Measurements from ENCODE around the gene RAP1GAP. TPM values are rescaled to one million over a fixed set of nuclear protein-coding genes. Genes with fewer than 3 reads are reported as not detected.

The RAP1GAP gene
- polyA plus RNA-seq, 1 donor from 2014 or later: 9.8 TPM

DNA sequence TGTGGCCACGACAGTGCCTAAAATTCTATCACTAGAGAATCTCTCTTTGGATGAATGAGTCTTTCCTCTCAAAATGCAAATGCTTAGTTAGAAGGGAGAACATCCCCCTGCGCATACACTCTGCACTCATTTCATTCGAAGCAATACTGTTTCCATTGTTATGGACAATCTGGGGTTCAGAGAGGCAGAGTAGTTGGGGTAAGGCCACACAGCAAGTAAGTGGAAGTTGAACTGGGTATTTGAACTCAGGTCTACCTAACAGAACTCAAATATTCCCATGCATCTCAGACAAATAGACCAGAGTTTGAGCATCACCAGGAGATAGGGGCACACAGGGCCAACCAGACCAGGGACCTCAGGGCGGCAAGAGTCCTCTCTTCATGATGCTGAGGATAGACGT lies 25.5 kb downstream of the RAP1GAP start:
- Histone ChIP-seq H3K4me3 (ENCODE audit: low read length) (no peak overlapping the region), H3K27ac (ENCODE audit: low read length) (no peak overlapping the region), H3K4me2 (ENCODE audit: low read length) (no peak overlapping the region), H4K20me1 (ENCODE audit: insufficient read depth) (no peaks in the 10 kb centered on the region), H3K79me2 (replicated peaks; ENCODE audit: insufficient read depth, low read length) (no peaks in the 10 kb centered on the region), H2AFZ (ENCODE audit: low read depth, low read length) (no peak overlapping the region), H3K36me3 (ENCODE audit: insufficient read depth, low read length) (no peaks in the 10 kb centered on the region), H3F3A (ENCODE audit: insufficient read depth, low read length, poor library complexity, severe bottlenecking) (no peaks in the 10 kb centered on the region), H3K9ac (ENCODE audit: low read length) (no peak overlapping the region), H3K9me3 (ENCODE audit: low read length) (no peaks in the 10 kb centered on the region), H3K9me2 (ENCODE audit: insufficient read depth, low read length) (no peaks in the 10 kb centered on the region), H3K27me3 (ENCODE audit: insufficient read depth, low read depth, low read length) (no peaks in the 10 kb centered on the region)
- TF ChIP-seq MXI1 (conservative IDR thresholded peaks at IDR 0.05; ENCODE audit: poor library complexity, severe bottlenecking) (no peak), EZH2 (IDR thresholded peaks at IDR 0.05; ENCODE audit: borderline replicate concordance, insufficient read depth, low read length, poor library complexity, severe bottlenecking) (no peak), RAD21 (conservative IDR thresholded peaks at IDR 0.05) (no peak), EP300 (conservative IDR thresholded peaks at IDR 0.05; ENCODE audit: poor library complexity, severe bottlenecking) (no peak), TAF1 (IDR thresholded peaks at IDR 0.05; ENCODE audit: low read depth) (no peak), SMC3 (conservative IDR thresholded peaks at IDR 0.05; ENCODE audit: poor library complexity) (no peak), POLR2AphosphoS5 (IDR thresholded peaks at IDR 0.05) (no peak)
- TF ChIP-seq, protein P1, sequence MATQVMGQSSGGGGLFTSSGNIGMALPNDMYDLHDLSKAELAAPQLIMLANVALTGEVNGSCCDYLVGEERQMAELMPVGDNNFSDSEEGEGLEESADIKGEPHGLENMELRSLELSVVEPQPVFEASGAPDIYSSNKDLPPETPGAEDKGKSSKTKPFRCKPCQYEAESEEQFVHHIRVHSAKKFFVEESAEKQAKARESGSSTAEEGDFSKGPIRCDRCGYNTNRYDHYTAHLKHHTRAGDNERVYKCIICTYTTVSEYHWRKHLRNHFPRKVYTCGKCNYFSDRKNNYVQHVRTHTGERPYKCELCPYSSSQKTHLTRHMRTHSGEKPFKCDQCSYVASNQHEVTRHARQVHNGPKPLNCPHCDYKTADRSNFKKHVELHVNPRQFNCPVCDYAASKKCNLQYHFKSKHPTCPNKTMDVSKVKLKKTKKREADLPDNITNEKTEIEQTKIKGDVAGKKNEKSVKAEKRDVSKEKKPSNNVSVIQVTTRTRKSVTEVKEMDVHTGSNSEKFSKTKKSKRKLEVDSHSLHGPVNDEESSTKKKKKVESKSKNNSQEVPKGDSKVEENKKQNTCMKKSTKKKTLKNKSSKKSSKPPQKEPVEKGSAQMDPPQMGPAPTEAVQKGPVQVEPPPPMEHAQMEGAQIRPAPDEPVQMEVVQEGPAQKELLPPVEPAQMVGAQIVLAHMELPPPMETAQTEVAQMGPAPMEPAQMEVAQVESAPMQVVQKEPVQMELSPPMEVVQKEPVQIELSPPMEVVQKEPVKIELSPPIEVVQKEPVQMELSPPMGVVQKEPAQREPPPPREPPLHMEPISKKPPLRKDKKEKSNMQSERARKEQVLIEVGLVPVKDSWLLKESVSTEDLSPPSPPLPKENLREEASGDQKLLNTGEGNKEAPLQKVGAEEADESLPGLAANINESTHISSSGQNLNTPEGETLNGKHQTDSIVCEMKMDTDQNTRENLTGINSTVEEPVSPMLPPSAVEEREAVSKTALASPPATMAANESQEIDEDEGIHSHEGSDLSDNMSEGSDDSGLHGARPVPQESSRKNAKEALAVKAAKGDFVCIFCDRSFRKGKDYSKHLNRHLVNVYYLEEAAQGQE (IDR thresholded peaks at IDR 0.05; ENCODE audit: borderline replicate concordance): no peak
- TF ChIP-seq, protein P2, sequence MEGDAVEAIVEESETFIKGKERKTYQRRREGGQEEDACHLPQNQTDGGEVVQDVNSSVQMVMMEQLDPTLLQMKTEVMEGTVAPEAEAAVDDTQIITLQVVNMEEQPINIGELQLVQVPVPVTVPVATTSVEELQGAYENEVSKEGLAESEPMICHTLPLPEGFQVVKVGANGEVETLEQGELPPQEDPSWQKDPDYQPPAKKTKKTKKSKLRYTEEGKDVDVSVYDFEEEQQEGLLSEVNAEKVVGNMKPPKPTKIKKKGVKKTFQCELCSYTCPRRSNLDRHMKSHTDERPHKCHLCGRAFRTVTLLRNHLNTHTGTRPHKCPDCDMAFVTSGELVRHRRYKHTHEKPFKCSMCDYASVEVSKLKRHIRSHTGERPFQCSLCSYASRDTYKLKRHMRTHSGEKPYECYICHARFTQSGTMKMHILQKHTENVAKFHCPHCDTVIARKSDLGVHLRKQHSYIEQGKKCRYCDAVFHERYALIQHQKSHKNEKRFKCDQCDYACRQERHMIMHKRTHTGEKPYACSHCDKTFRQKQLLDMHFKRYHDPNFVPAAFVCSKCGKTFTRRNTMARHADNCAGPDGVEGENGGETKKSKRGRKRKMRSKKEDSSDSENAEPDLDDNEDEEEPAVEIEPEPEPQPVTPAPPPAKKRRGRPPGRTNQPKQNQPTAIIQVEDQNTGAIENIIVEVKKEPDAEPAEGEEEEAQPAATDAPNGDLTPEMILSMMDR (IDR thresholded peaks at IDR 0.05; ENCODE audit: poor library complexity, severe bottlenecking): no peak

DNA sequence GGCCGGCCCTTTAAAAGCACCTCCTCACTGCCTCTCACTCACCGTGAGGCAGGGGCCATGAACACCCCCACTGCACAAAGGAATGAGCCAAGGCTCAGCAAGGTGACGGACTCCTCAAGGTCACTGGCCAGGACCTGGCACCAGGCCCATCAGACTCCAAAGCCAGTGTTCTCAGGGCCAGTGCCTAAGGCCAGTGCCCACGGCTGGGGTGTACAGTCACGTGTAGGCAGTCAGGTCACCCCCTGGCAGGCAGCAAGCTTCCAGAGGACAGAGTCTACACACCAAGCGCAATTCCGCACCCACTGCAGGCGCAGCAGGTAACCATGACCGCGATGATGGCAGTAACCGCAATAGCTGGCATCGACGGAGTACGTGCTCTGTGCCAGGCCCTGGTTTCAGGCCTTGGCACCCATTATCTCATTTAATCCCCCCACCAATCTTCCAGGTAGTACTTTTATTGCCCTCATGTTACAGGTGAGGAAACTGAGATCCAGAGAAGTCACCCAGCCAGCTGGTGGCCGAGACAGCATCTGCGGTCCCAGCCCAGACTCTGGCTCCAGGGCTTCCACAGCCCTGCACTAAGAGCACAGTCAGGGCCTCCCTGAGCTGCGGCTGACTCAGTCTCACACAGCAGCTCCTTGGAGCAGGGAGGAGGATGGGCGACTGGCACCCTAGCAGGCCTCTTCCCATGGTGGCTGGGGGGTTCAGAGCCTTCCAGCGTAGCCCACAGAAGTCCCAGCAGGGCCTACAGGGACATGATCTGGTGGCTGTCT lies 27.0 kb downstream of the RAP1GAP start:
- Histone ChIP-seq H3K9ac (ENCODE audit: low read length) (no peak overlapping the region), H3K9me3 (ENCODE audit: low read length) (no peaks in the 10 kb centered on the region), H3K27ac (ENCODE audit: low read length) (no peak overlapping the region), H3K79me2 (replicated peaks; ENCODE audit: insufficient read depth, low read length) (no peaks in the 10 kb centered on the region), H2AFZ (ENCODE audit: low read depth, low read length) (no peak overlapping the region), H3F3A (ENCODE audit: insufficient read depth, low read length, poor library complexity, severe bottlenecking) (no peaks in the 10 kb centered on the region), H3K4me3 (ENCODE audit: low read length) (no peak overlapping the region), H4K20me1 (ENCODE audit: insufficient read depth) (no peaks in the 10 kb centered on the region), H3K27me3 (ENCODE audit: insufficient read depth, low read depth, low read length) (no peaks in the 10 kb centered on the region), H3K9me2 (ENCODE audit: insufficient read depth, low read length) (no peaks in the 10 kb centered on the region), H3K36me3 (ENCODE audit: insufficient read depth, low read length) (no peaks in the 10 kb centered on the region), H3K4me2 (ENCODE audit: low read length) (no peak overlapping the region)
- TF ChIP-seq TAF1 (IDR thresholded peaks at IDR 0.05; ENCODE audit: low read depth) (no peak), EZH2 (IDR thresholded peaks at IDR 0.05; ENCODE audit: borderline replicate concordance, insufficient read depth, low read length, poor library complexity, severe bottlenecking) (no peak), EP300 (conservative IDR thresholded peaks at IDR 0.05; ENCODE audit: poor library complexity, severe bottlenecking) (no peak), SMC3 (conservative IDR thresholded peaks at IDR 0.05; ENCODE audit: poor library complexity) (no peak), RAD21 (conservative IDR thresholded peaks at IDR 0.05) (no peak), MXI1 (conservative IDR thresholded peaks at IDR 0.05; ENCODE audit: poor library complexity, severe bottlenecking) (no peak)
- TF ChIP-seq, protein P2 (IDR thresholded peaks at IDR 0.05; ENCODE audit: poor library complexity, severe bottlenecking): no peak

Measured in neural cell (in vitro differentiated cells).